ENCODE data around the gene PAX5. TPM values are rescaled to one million over a fixed set of nuclear protein-coding genes. Genes with fewer than 3 reads are reported as not detected.

Gene PAX5
- total and polyA plus RNA-seq, 4 experiments from 2014 or later = 0.32 TPM; not detected in 3

DNA sequence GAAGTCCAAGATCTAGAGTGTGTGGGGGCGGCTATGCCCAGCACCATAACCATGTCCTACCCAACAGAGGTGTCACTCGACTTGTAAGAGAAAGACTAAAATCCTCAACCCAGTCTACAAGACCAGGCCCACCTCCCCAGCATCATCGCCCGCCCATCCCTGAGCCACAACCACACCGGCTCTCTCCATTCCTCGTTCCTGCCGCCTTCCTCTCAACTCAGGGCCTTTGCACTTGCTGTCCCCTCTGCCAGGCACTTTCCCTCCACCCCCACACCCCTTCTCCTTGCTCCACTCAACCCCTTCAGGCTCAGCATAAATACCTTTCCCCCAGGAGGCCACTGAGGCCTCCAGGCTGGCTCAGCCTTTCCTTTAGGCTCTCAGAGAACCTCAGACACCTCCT lies 69.3 kb downstream of the PAX5 start:
- CTCF ChIA-PET (ENCODE audit: partially characterized antibody) = no interaction called here
- no peak overlapping the region for H3K4me3 ChIP-seq (ENCODE audit: low read length in 2 of 2)
- H3K9me3 Mint-ChIP-seq = no peaks in the 10 kb centered on the region
- no peak overlapping the region for H3K27ac Mint-ChIP-seq
- H3K27ac ChIP-seq (ENCODE audit: low read depth, low read length) = no peak overlapping the region
- no peaks in the 10 kb centered on the region for H3K4me1 Mint-ChIP-seq
- no peaks in the 10 kb centered on the region for H3K36me3 ChIP-seq (ENCODE audit: insufficient read depth, low read length)
- H3K4me1 ChIP-seq (ENCODE audit: insufficient read depth, low read length) = no peaks in the 10 kb centered on the region
- no peaks in the 10 kb centered on the region for H3K9me3 ChIP-seq (ENCODE audit: control insufficient read depth in 1 of 2, low read length in 2 of 2)
- no peaks in the 10 kb centered on the region for H3K27me3 ChIP-seq (ENCODE audit: insufficient read depth, low read length)
- intact Hi-C loops (cut with micrococcal nuclease) = no loop called here
- no peaks in the 10 kb centered on the region for H3K36me3 Mint-ChIP-seq
- H3K27me3 Mint-ChIP-seq = peaks cover 2 to 16% of the 10 kb centered on the region in 2 donors
- POLR2A ChIA-PET (ENCODE audit: partially characterized antibody) = no interaction called here
- no peak for DNase-seq
- H3K4me3 Mint-ChIP-seq = no peak overlapping the region

DNA sequence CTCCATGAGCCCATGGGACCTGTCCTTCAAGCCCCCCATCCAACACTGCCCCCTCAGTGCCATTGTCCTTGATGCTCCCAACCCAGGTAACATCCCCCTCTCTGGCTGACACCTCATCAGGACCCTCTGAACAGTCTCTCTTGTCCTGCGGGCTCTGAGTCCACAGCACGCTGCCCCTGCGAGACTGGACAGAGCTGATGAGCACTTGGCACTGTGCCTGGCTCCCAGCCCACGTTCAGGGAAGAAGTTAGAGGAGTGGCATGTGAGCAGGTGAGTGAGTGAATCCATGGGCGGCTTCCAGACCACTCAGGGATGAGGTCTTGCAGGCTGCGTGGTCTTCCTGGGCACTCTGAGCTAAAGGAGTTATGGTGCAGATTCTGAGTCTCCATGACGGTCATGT lies 70.7 kb downstream of the PAX5 start:
- H3K4me3 ChIP-seq (ENCODE audit: low read length in 2 of 2) = no peak overlapping the region
- Mint-ChIP-seq H3K4me1 (no peaks in the 10 kb centered on the region), H3K27ac (no peak overlapping the region), H3K36me3 (peaks cover 0 to 4% of the 10 kb centered on the region in 2 donors), H3K27me3 (peaks cover 10 to 28% of the 10 kb centered on the region in 2 donors), H3K4me3 (no peak overlapping the region), H3K9me3 (no peaks in the 10 kb centered on the region)
- POLR2A ChIA-PET (ENCODE audit: partially characterized antibody) = no interaction called here
- CTCF ChIA-PET (ENCODE audit: partially characterized antibody) = no interaction called here
- H3K9me3 ChIP-seq (ENCODE audit: control insufficient read depth in 1 of 2, low read length in 2 of 2) = no peaks in the 10 kb centered on the region
- intact Hi-C loops (cut with micrococcal nuclease) = no loop called here
- no peaks in the 10 kb centered on the region for H3K4me1 ChIP-seq (ENCODE audit: insufficient read depth, low read length)
- no peaks in the 10 kb centered on the region for H3K36me3 ChIP-seq (ENCODE audit: insufficient read depth, low read length)
- no peaks in the 10 kb centered on the region for H3K27me3 ChIP-seq (ENCODE audit: insufficient read depth, low read length)
- H3K27ac ChIP-seq (ENCODE audit: low read depth, low read length) = no peak overlapping the region
- no peak for DNase-seq

DNA sequence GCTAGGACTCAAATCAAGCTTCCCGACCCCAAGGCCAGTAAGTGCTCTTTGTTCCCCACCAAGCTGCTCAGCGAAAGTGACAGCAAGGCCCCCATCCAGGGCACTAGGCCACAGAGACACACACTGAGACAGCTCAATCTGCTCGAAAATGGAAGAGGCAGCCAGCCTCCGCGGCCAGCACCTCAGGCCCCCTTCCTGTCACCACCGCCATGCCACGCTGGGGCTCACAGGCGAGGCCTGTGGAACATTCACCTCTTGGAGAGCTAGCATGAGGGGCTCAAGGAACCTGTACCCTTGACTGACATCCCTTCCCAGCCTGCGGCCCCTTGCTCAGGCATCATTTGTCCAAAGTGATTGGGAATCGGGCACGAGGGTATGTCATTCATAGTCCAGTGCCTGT lies 71.4 kb downstream of the PAX5 start:
- H3K4me1 Mint-ChIP-seq = no peaks in the 10 kb centered on the region
- DNase-seq = no peak
- Histone ChIP-seq H3K36me3 (ENCODE audit: insufficient read depth, low read length) (no peaks in the 10 kb centered on the region), H3K27me3 (ENCODE audit: insufficient read depth, low read length) (no peaks in the 10 kb centered on the region), H3K4me3 (ENCODE audit: low read length in 2 of 2) (no peak overlapping the region), H3K4me1 (ENCODE audit: insufficient read depth, low read length) (no peaks in the 10 kb centered on the region), H3K27ac (ENCODE audit: low read depth, low read length) (no peak overlapping the region), H3K9me3 (ENCODE audit: control insufficient read depth in 1 of 2, low read length in 2 of 2) (no peaks in the 10 kb centered on the region)
- no peak overlapping the region for H3K27ac Mint-ChIP-seq
- peaks cover 0 to 4% of the 10 kb centered on the region in 2 donors for H3K36me3 Mint-ChIP-seq
- intact Hi-C loops (cut with micrococcal nuclease) = no loop called here
- H3K27me3 Mint-ChIP-seq = peaks cover 10 to 29% of the 10 kb centered on the region in 2 donors
- ChIA-PET CTCF (ENCODE audit: partially characterized antibody) (no interaction called here), POLR2A (ENCODE audit: partially characterized antibody) (no interaction called here)
- no peak overlapping the region for H3K4me3 Mint-ChIP-seq
- H3K9me3 Mint-ChIP-seq = no peaks in the 10 kb centered on the region

DNA sequence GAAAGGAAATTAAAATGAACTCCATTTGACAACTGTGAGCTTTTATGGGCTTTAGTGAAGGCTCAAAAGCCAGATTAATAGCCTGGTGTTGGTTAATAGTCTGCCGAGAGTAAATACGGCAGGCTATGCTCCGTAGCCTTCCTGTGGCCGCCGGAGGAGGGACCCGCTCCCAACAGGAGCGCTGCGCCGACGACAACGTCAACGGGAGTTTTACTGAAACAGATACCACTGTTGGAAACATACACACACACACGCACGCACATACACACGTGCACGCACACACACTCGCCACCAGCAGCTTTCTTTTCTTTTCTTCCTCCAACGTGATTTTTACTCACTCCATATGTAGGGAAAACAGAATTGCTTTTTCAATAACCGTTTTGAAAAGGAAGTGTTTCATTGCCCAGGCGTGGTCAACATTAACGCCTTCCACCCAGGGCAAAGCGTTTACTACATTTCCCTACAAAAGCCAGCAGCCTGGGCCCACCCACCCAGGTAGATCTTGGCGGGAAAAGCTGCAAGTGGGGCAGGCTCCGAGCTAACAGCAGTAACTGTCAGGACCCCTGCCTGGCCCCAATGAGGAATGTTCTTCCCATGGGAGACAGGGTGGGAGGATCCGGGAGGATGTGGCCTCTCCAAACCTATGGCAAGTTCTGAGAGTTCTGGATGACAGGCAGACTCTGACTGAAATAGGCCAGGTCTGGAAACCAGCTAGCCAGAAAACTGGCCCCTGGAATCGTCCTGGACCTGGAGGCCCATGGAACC lies 72.3 kb downstream of the PAX5 start:
- CTCF ChIA-PET (ENCODE audit: partially characterized antibody) = no interaction called here
- H3K36me3 ChIP-seq (ENCODE audit: insufficient read depth, low read length) = no peaks in the 10 kb centered on the region

DNA sequence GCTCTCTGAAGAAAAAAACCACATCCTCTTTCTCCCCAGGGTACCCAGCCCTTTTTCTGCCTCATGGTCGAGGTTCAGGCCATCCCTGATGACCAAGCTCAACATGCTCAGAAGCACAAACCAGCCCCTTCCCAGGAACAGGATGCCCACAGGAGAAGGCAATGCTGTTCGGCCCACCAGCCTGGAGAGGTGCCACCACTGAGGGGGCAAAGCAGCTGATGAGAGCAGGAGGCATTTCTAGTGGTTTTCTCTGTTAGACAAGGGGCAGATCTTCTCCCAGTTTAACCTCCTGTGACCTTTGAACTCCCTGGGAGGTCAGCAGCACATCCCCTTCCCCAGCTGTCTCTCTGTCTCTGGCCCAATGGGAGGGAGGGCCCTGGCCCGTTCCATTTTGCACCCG lies 73.0 kb downstream of the PAX5 start:
- no peak overlapping the region for H3K27ac Mint-ChIP-seq
- no peaks in the 10 kb centered on the region for H3K4me1 Mint-ChIP-seq
- Histone ChIP-seq H3K4me1 (ENCODE audit: insufficient read depth, low read length) (no peaks in the 10 kb centered on the region), H3K27ac (ENCODE audit: low read depth, low read length) (no peak overlapping the region), H3K36me3 (ENCODE audit: insufficient read depth, low read length) (no peaks in the 10 kb centered on the region), H3K4me3 (ENCODE audit: low read length in 2 of 2) (no peak overlapping the region), H3K27me3 (ENCODE audit: insufficient read depth, low read length) (peaks cover 6% of the 10 kb centered on the region), H3K9me3 (ENCODE audit: control insufficient read depth in 1 of 2, low read length in 2 of 2) (no peaks in the 10 kb centered on the region)
- peaks cover 0 to 4% of the 10 kb centered on the region in 2 donors for H3K36me3 Mint-ChIP-seq
- CTCF ChIA-PET (ENCODE audit: partially characterized antibody) = no interaction called here
- peaks cover 15 to 42% of the 10 kb centered on the region in 2 donors for H3K27me3 Mint-ChIP-seq
- no peak for DNase-seq
- intact Hi-C loops (cut with micrococcal nuclease) = no loop called here
- H3K9me3 Mint-ChIP-seq = no peaks in the 10 kb centered on the region
- H3K4me3 Mint-ChIP-seq = no peak overlapping the region
- POLR2A ChIA-PET (ENCODE audit: partially characterized antibody) = no interaction called here

More for the DNA sequence above, 72.3 kb downstream of the PAX5 start:
- no peak overlapping the region for H3K27ac Mint-ChIP-seq
- intact Hi-C loops (cut with micrococcal nuclease) = no loop called here
- H3K9me3 Mint-ChIP-seq = no peaks in the 10 kb centered on the region
- Histone ChIP-seq H3K9me3 (ENCODE audit: control insufficient read depth in 1 of 2, low read length in 2 of 2) (no peaks in the 10 kb centered on the region), H3K4me1 (ENCODE audit: insufficient read depth, low read length) (no peaks in the 10 kb centered on the region), H3K27ac (ENCODE audit: low read depth, low read length) (no peak overlapping the region), H3K4me3 (ENCODE audit: low read length in 2 of 2) (no peak overlapping the region), H3K27me3 (ENCODE audit: insufficient read depth, low read length) (peaks cover 4% of the 10 kb centered on the region)
- H3K4me1 Mint-ChIP-seq = no peaks in the 10 kb centered on the region
- peaks cover 0 to 4% of the 10 kb centered on the region in 2 donors for H3K36me3 Mint-ChIP-seq
- H3K27me3 Mint-ChIP-seq = peaks cover 10 to 37% of the 10 kb centered on the region in 2 donors
- H3K4me3 Mint-ChIP-seq = peak overlapping the region in 1 of 8 donors; percentile 47
- POLR2A ChIA-PET (ENCODE audit: partially characterized antibody) = no interaction called here
- DNase-seq = no peak

DNA sequence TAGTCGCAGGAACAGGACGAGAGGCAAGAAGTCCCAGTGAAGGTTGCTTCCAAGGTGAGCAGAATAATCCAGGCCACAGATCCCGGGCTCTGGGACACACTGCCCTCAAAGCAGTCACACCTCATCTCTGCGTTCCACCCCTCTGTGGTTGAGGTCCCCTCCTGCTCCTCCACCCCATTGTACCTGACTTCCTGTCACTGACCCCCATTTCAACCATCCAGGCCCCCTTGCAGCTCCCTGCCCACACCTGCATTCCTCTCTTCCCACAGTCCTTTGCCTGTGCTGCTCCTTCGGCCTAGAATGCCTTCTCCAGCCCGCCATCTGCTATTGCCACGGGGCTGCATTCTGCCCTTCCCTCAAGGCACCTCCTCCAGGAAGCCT lies 73.5 kb downstream of the PAX5 start:
- intact Hi-C loops (cut with micrococcal nuclease) = no loop called here
- Mint-ChIP-seq H3K27me3 (peaks cover 15 to 41% of the 10 kb centered on the region in 2 donors), H3K9me3 (no peaks in the 10 kb centered on the region), H3K36me3 (peaks cover 0 to 4% of the 10 kb centered on the region in 2 donors), H3K4me1 (no peaks in the 10 kb centered on the region), H3K4me3 (no peak overlapping the region), H3K27ac (no peak overlapping the region)
- Histone ChIP-seq H3K9me3 (ENCODE audit: control insufficient read depth in 1 of 2, low read length in 2 of 2) (no peaks in the 10 kb centered on the region), H3K4me1 (ENCODE audit: insufficient read depth, low read length) (no peaks in the 10 kb centered on the region), H3K27me3 (ENCODE audit: insufficient read depth, low read length) (peaks cover 6% of the 10 kb centered on the region), H3K4me3 (ENCODE audit: low read length in 2 of 2) (no peak overlapping the region), H3K36me3 (ENCODE audit: insufficient read depth, low read length) (no peaks in the 10 kb centered on the region), H3K27ac (ENCODE audit: low read depth, low read length) (no peak overlapping the region)
- POLR2A ChIA-PET (ENCODE audit: partially characterized antibody) = no interaction called here
- CTCF ChIA-PET (ENCODE audit: partially characterized antibody) = no interaction called here
- no peak for DNase-seq

DNA sequence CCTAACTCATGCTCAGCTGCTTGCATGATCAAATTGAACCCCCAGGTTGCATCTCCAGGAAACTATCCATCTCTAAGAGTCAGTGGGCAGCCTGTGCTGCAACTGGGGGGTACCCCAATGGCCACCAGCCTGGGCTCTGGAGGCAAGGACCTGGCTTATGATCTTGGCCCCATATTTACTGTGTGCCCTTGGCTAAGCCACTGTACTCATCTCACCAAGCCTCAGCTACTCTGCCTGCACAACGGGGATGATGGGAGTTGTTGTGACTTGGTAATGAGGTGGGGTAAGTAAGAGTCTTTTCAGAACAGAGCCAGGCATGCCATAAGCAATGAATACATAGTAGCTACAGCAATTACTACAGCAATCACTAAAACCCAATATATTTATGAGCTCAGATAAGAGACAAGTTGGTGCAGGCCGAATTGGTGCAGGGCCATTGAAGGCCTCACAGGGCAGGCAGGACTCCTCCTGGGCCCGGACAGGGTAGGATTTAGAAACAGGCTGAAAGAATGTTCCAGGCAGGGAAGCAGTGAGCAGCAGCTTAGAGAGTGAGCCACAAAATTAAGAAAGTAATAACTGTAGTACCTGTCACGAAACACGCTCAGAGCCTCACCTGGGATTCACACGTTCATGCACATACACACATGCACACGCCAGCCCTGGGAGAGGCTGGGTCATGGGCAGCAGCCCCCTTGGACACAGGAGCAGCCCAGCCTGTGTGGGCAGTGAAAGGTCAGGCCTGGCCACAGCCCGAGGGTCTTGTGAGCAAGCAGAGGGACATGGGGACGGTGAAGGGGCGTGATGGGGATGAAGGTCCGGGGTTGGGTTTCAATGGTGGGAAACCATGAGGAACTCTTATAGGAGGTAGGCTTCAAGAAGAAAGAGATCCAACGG lies 74.1 kb downstream of the PAX5 start:
- DNase-seq = no peak
- H3K27me3 Mint-ChIP-seq = peaks cover 17 to 38% of the 10 kb centered on the region in 2 donors
- CTCF ChIA-PET (ENCODE audit: partially characterized antibody) = interaction anchor here (0.7 kb wide), 1 partner anchor 87 kb away, joined by 3 read pairs; no protein-coding TSS in a partner anchor

More for the DNA sequence above, 74.1 kb downstream of the PAX5 start:
- H3K9me3 Mint-ChIP-seq = no peaks in the 10 kb centered on the region
- POLR2A ChIA-PET (ENCODE audit: partially characterized antibody) = no interaction called here
- Histone ChIP-seq H3K36me3 (ENCODE audit: insufficient read depth, low read length) (no peaks in the 10 kb centered on the region), H3K4me1 (ENCODE audit: insufficient read depth, low read length) (no peaks in the 10 kb centered on the region), H3K4me3 (ENCODE audit: low read length in 2 of 2) (no peak overlapping the region), H3K27ac (ENCODE audit: low read depth, low read length) (no peak overlapping the region), H3K9me3 (ENCODE audit: control insufficient read depth in 1 of 2, low read length in 2 of 2) (no peaks in the 10 kb centered on the region), H3K27me3 (ENCODE audit: insufficient read depth, low read length) (peaks cover 6% of the 10 kb centered on the region)
- H3K27ac Mint-ChIP-seq = no peak overlapping the region
- no peaks in the 10 kb centered on the region for H3K4me1 Mint-ChIP-seq
- peaks cover 0 to 4% of the 10 kb centered on the region in 2 donors for H3K36me3 Mint-ChIP-seq
- intact Hi-C loops (cut with micrococcal nuclease) = no loop called here
- H3K4me3 Mint-ChIP-seq = no peak overlapping the region
